ENCODE data around the gene CFAP53.

DNA sequence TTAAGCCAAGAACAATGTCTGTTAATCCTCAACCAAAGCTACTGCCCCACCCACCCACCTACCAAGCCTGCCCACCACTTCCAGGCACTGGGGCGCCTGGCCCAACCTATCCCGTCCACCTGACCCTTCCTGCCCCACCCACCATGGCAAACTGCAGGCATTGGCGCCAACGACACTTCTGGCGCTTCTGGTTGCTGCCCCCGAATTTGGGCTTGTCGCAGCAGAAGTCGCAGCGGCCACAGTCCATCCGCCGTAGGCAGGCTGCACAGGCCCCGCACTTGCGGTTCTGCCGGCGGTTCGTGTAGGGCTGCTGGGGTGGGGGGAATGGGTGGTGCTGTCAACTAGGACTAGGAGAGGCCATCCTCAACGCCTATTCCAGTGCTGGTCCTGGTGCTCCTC is 7.7 kb upstream of the CFAP53 start:
- TF ChIP-seq, protein P1, sequence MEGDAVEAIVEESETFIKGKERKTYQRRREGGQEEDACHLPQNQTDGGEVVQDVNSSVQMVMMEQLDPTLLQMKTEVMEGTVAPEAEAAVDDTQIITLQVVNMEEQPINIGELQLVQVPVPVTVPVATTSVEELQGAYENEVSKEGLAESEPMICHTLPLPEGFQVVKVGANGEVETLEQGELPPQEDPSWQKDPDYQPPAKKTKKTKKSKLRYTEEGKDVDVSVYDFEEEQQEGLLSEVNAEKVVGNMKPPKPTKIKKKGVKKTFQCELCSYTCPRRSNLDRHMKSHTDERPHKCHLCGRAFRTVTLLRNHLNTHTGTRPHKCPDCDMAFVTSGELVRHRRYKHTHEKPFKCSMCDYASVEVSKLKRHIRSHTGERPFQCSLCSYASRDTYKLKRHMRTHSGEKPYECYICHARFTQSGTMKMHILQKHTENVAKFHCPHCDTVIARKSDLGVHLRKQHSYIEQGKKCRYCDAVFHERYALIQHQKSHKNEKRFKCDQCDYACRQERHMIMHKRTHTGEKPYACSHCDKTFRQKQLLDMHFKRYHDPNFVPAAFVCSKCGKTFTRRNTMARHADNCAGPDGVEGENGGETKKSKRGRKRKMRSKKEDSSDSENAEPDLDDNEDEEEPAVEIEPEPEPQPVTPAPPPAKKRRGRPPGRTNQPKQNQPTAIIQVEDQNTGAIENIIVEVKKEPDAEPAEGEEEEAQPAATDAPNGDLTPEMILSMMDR (IDR thresholded peaks at IDR 0.05; ENCODE audit: insufficient read depth, low read length), result no peak
- no peak for TF ChIP-seq GABPA (IDR thresholded peaks at IDR 0.05; ENCODE audit: low read depth)
- TF ChIP-seq POLR2AphosphoS5 (IDR thresholded peaks at IDR 0.05; ENCODE audit: low read depth), result no peak
